H1 (cell line): ENCODE data around the gene PLXNA4. TPM values are rescaled to one million over a fixed set of nuclear protein-coding genes. Genes with fewer than 3 reads are reported as not detected.

Experiments used
- CEBPB ChIP-seq: IDR thresholded peaks from 2 replicates; pipeline ENCODE4 v1.6.1; 2012; ENCODE audit warnings: low read depth, low read length
- CTBP2 ChIP-seq: IDR thresholded peaks from 2 replicates; pipeline ENCODE4 v1.7.0; 2011; ENCODE audit warnings: borderline replicate concordance, mild to moderate bottlenecking, moderate library complexity, mixed read lengths, low read length; ENCODE audit not compliant: insufficient read depth, insufficient read length
- HDAC6 ChIP-seq: IDR thresholded peaks from one replicate; pipeline ENCODE4 v1.7.1; 2012; ENCODE audit warnings: low read depth, mild to moderate bottlenecking, inconsistent platforms, low read length, moderate library complexity
- NRF1 ChIP-seq: IDR thresholded peaks from 2 replicates; pipeline ENCODE4 v1.6.1; 2011; ENCODE audit warnings: mild to moderate bottlenecking, low read depth, low read length, improper control_type of control experiment
- polyA plus RNA-seq, 7 experiments: library from polyadenylated mRNA; depleted of rRNA in 3 of 7; stranded (reverse) in 5 of 7; unstranded in 2 of 7; fragments of >200 nt in 5 of 7; fragments of 200-250 nt in 2 of 7; gene quantifications; 1 replicate in 5 of 7; 2 replicates in 1 of 7; 4 replicates in 1 of 7; pipeline versions ENCODE4 v1.2.1 to v1.2.3, GENCODE V29; 2011 to 2013; ENCODE audit warnings: missing spikeins in 2 of 7, mixed read lengths in 2 of 7
- total RNA-seq: library from RNA; stranded (reverse); fragmentation: NEBNext Ultra II Directional; extraction: Animal tissue kit (Norgen Biotek cat#: 25700); gene quantifications from 2 replicates; pipeline ENCODE4 v1.2.1, GENCODE V29; 2021

The PLXNA4 gene
- total and polyA plus RNA-seq, 2 of the 8 experiments (the other 6 are each of a cell fraction or from before 2014, with no cell fraction given), result 0.76 to 0.79 TPM

DNA sequence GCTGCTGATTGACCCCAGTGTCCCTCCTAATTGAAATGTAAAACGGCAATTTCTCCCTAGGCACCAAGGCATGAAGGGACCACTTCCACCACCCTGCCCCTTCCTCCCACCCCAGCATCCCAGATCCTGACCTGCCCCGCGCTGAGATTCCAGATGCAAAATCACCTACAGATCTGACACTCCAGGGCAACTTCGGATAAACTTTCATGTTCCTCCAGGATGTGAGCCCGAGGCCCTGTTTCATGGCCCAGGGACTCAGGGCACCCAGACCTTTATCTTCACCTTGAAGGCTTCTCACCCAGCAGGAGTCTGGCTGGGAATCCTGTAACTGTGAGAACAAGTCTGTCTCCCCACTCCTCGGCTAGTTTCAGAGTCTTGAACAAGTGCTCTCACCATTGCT lies 361.8 kb downstream of the PLXNA4 start (continued):
- TF ChIP-seq NRF1 (no peak), CEBPB (no peak), CTBP2 (no peak), HDAC6 (no peak)
